Measurements from ENCODE around the gene HMCN2.
A peak's percentile ranks its signal among the peaks of the same experiment; 100 is the strongest.

Gene HMCN2

DNA sequence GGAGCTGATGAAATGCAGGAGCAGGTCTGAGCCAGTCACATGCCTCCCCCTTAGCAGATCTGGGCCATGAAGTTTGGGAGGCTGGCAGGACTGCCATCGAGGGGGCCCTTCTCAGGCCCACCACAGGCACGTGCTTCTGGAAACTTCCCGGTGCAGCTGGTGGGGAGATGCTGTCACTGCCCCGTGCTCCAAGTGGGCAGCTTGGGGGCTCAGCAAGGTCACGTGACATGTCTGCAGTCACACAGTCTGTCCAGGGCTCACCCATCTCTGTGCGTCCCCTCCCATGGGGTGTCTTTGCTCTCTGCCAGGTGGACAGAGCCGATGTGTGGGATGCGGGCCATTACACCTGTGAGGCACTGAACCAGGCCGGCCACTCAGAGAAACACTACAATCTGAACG is 99.8 kb downstream of the HMCN2 start:
- no peaks in the 10 kb centered on the region for H3K36me3 ChIP-seq
- TF ChIP-seq, protein P1, sequence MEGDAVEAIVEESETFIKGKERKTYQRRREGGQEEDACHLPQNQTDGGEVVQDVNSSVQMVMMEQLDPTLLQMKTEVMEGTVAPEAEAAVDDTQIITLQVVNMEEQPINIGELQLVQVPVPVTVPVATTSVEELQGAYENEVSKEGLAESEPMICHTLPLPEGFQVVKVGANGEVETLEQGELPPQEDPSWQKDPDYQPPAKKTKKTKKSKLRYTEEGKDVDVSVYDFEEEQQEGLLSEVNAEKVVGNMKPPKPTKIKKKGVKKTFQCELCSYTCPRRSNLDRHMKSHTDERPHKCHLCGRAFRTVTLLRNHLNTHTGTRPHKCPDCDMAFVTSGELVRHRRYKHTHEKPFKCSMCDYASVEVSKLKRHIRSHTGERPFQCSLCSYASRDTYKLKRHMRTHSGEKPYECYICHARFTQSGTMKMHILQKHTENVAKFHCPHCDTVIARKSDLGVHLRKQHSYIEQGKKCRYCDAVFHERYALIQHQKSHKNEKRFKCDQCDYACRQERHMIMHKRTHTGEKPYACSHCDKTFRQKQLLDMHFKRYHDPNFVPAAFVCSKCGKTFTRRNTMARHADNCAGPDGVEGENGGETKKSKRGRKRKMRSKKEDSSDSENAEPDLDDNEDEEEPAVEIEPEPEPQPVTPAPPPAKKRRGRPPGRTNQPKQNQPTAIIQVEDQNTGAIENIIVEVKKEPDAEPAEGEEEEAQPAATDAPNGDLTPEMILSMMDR (IDR thresholded peaks at IDR 0.05; ENCODE audit: low read depth, low read length): no peak

DNA sequence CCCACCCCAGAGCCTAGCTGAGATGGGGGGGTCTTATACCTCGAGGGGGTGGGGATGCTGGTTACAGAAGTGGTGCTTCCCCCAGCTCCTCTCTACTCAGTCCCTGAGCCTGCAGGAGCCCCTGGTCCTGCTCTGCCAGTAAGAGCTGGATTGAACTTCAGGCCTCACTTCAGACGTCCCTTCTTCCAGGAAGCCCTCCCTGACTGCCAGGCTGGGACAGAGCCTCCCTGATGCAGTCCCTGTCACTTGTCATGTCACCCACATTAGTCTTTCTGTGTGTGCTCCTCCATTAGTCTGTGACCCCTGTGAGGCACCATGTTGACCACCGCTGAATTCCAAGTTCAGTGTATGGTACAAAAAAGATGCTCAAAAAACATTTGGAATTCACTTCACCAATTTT is 100.5 kb downstream of the HMCN2 start:
- 0 out of 2 replicates have a peak, but pooled peaks cover 5% of the 10 kb centered on the region for H3K4me1 ChIP-seq
- no peak overlapping the region for H3K4me3 ChIP-seq (ENCODE audit: low read depth, low read length)
- no peaks in the 10 kb centered on the region for H3K27me3 ChIP-seq
- TF ChIP-seq, protein P1 (IDR thresholded peaks at IDR 0.05; ENCODE audit: low read depth, low read length): no peak
- DNase-seq: no peak
- H3K9me3 ChIP-seq: no peaks in the 10 kb centered on the region
- no peaks in the 10 kb centered on the region for H3K36me3 ChIP-seq

More for the DNA sequence above, 99.8 kb downstream of the HMCN2 start:
- Histone ChIP-seq H3K4me1 (0 out of 2 replicates have a peak, but pooled peaks cover 5% of the 10 kb centered on the region), H3K4me3 (ENCODE audit: low read depth, low read length) (no peak overlapping the region), H3K27me3 (no peaks in the 10 kb centered on the region), H3K9me3 (no peaks in the 10 kb centered on the region)
- DNase-seq: no peak

DNA sequence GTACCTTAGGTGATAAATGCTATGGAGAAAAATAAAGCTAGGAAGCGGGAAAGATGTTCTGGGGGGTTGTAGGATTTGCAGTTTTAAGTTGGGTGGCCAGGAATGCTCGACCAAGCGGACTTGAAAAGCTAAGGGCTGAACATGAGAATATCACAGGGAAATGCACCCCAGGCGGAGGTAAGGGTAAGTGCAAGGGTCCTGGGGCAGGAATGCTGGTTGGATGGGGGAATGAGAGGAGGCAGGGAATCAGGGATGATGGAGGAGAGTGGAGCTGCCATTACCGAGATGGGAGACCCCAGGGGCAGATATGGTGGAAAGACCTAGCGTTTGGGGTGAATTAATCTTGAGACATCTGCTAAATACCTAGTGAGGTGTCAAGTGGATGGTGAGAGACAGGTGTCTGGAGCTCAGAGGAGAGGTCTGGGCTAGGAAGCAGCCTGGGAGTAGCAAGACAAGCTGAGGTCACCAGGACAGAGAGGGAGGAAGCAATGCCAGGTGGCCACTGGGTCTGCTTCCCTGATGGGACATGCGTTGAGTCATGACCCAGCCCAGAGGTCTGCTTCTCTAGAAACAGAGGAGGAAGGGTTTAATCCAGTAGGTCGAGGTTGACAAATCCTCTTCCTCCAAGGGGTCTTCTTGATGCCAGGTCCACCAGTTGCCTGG is 101.5 kb downstream of the HMCN2 start:
- no peak for DNase-seq
- no peak overlapping the region for H3K4me3 ChIP-seq (ENCODE audit: low read depth, low read length)
- no peaks in the 10 kb centered on the region for H3K9me3 ChIP-seq
- TF ChIP-seq, protein P1 (IDR thresholded peaks at IDR 0.05; ENCODE audit: low read depth, low read length): no peak
- H3K4me1 ChIP-seq: 0 out of 2 replicates have a peak, but pooled peaks cover 5% of the 10 kb centered on the region
- H3K36me3 ChIP-seq: no peaks in the 10 kb centered on the region
- no peaks in the 10 kb centered on the region for H3K27me3 ChIP-seq

DNA sequence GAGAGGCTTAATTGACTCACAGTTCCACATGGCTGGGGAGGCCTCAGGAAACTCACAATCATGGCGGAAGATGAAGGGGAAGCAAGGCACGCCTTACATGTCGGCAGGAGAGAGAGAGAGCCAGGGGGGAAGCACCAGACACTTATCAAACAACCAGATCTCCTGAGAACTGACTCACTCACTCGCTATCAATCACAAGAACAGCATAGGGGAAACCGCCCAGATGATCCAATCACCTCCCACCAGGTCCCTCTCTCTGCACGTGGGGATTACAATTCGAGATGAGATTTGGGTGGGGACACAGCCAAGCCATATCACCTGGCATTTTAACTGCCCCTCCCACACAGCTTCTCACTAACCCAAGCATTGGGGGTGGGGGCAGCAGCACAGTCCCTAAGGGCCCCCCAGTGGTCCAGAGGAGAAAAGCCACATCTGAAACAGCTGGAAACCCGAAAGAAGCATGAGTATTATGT is 103.1 kb downstream of the HMCN2 start:
- Histone ChIP-seq H3K27me3 (no peaks in the 10 kb centered on the region), H3K36me3 (no peaks in the 10 kb centered on the region), H3K9me3 (no peaks in the 10 kb centered on the region), H3K4me3 (ENCODE audit: low read depth, low read length) (no peak overlapping the region), H3K4me1 (0 out of 2 replicates have a peak, but pooled peaks cover 5% of the 10 kb centered on the region)
- TF ChIP-seq, protein P1 (IDR thresholded peaks at IDR 0.05; ENCODE audit: low read depth, low read length): peak; percentile 44
- peak; percentile 41 for DNase-seq

DNA sequence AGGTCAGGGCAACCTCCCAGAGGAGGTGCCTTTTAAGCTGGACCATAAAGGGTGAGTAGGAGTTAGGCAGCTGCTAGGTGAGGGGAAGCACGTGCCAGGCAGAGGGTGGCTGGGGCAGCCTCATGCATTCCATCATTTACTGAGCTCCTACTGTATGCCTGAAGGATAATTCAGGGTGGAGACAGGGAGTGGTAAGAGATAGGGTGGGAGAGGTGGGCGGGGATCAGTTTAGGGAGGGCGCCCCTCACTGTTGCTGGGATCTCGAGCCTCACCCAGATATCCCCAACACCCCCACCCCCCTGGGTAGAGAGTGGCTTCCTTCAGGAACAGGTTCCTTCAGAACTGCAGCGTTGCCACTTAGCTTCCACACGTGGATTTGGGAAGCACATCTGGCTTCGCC is 104.7 kb downstream of the HMCN2 start:
- Histone ChIP-seq H3K27me3 (no peaks in the 10 kb centered on the region), H3K36me3 (no peaks in the 10 kb centered on the region), H3K4me1 (0 out of 2 replicates have a peak, but pooled peaks cover 5% of the 10 kb centered on the region), H3K9me3 (no peaks in the 10 kb centered on the region), H3K4me3 (ENCODE audit: low read depth, low read length) (no peak overlapping the region)
- TF ChIP-seq, protein P1 (IDR thresholded peaks at IDR 0.05; ENCODE audit: low read depth, low read length): no peak
- DNase-seq: no peak

Measured in BE2C (cell line).